Activated CD4-positive, alpha-beta T cell treated with anti-CD3 and anti-CD28 coated beads, Interleukin-2, amount 10 ng/mL, durations not matched to agents 7 days and 5 days (primary cell): Measurements from ENCODE around the gene OPN3. TPM values are rescaled to one million over a fixed set of nuclear protein-coding genes. Genes with fewer than 3 reads are reported as not detected.

ENCODE experiments used
- CTCF ChIA-PET: fragments of 350-600 bp; sonication (Branson Sonifier 250); formaldehyde crosslinking; loops from one replicate; lab custom pipeline; 2021; ENCODE audit warnings: antibody characterized with exemption; lab: Charles Lee
- POLR2A ChIA-PET: fragments of 350-600 bp; sonication (Branson Sonifier 250); formaldehyde crosslinking; loops from one replicate; lab custom pipeline; 2021; ENCODE audit warnings: antibody characterized with exemption; lab: Charles Lee
- DNase-seq: peaks from one replicate; pipeline ENCODE4 v3.0.0-alpha.2; 2020
- H3K27ac Mint-ChIP-seq: one replicate; pipeline ENCODE4 v1.8.0; 2021; ENCODE audit warnings: mild to moderate bottlenecking, moderate library complexity, mixed read lengths
- H3K27me3 Mint-ChIP-seq: one replicate; pipeline ENCODE4 v1.8.0; 2021; ENCODE audit warnings: mixed read lengths
- H3K36me3 Mint-ChIP-seq: one replicate; pipeline ENCODE4 v1.8.0; 2021; ENCODE audit warnings: low read depth, mixed read lengths
- H3K4me1 Mint-ChIP-seq: one replicate; pipeline ENCODE4 v1.8.0; 2021; ENCODE audit warnings: mixed read lengths
- H3K4me3 Mint-ChIP-seq: one replicate; pipeline ENCODE4 v1.8.0; 2021; ENCODE audit warnings: mild to moderate bottlenecking, moderate library complexity, mixed read lengths
- H3K9me3 Mint-ChIP-seq: one replicate; pipeline ENCODE4 v1.8.0; 2021; ENCODE audit warnings: mixed read lengths
- total RNA-seq, 2 experiments: library from RNA; stranded (reverse); gene quantifications; one replicate each; pipeline ENCODE4 v1.2.3, GENCODE V29; 2021

OPN3 gene
- total RNA-seq, 2 experiments from 2014 or later, result 17.2 to 18.1 TPM

DNA sequence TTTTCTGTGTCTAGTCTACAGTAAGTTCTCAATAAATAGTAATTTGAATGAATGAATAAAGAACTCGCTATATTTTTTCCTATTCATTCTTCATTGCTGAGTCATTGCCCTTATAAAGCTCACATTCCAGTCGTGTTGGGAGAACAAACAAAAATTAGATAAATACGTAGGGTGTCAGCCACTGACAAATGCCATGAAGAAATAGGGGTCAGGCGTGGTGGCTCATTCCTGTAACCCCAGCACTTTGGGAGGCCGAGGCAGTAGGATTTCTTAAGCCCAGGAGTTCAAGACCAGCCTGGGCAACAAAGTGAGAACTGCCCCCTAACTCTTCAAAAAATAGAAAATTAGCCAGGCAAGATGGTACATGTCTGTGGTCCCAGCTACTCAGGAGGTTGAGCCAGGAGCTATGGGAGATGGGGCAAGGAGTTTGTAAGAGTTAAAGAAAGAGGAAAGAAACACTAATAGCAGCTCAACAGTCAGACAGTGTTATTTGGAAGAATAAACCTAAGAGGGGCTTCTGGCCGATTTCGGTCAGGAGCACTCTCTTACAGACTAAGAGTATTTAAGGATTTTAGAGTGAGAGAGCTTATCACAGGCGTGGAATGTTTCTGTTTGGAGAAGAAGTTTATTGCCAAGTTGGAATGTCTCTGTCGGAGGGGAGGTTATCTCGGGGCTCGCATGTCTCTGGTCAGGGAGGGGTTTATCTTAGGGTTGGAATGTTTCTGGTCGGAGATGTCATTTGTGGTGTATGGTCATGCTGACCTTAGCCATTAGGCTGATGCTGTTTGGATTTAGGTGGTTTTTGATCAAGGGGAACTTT is 1.8 kb upstream of the OPN3 start:
- POLR2A ChIA-PET, result no interaction called here
- peaks cover 3% of the 10 kb centered on the region for H3K27me3 Mint-ChIP-seq
- no peak overlapping the region for H3K4me3 Mint-ChIP-seq
- peaks cover 16% of the 10 kb centered on the region for H3K36me3 Mint-ChIP-seq
- DNase-seq, result no peak
- peak overlapping the region; percentile 20 for H3K27ac Mint-ChIP-seq
- CTCF ChIA-PET, result interaction anchor here (1.3 to 2.1 kb wide), 2 partner anchors 9 to 11 kb away, joined by 4 to 6 read pairs; no protein-coding TSS in a partner anchor
- H3K9me3 Mint-ChIP-seq, result peaks cover 5% of the 10 kb centered on the region
- H3K4me1 Mint-ChIP-seq, result peaks cover 31% of the 10 kb centered on the region

DNA sequence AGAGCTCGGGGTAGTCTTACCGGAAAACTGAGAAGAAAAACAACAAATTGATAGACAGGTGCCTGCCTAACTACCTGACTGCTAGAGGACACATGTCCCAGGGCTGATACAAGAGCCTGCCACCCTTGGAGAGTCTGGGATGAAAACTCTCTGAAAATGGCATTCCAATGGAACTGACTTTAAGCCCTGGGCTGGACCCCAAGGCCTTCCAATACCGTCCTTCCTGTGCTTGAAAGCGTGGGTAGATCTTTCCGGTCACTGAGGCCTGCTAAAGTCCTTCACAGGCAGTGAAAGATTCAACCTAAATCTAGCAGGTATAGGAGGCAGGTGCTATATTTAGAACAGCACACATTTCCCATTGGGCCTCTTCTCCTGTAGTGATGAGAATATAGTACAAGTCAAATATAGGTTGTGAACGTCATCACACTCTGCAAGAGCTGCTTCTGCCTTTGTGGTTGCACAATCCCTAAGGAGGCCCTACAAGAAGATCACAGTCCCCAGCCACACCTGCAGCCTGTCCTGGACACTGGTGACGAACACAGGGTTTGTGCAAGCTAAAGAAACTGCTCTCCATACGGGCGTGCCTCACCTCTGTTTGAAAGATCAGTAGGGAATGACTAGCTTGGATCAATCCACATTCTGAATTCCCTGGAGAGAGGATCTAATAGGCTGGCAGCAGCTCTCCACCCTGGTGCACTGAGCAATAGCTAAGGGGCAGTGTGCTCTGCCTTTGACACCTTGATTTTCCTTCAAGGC is 876 bp upstream of the OPN3 start:
- H3K4me3 Mint-ChIP-seq, result peak overlapping the region; percentile 70
- H3K36me3 Mint-ChIP-seq, result peaks cover 19% of the 10 kb centered on the region
- H3K27me3 Mint-ChIP-seq, result peaks cover 3% of the 10 kb centered on the region
- DNase-seq, result no peak
- CTCF ChIA-PET, result interaction anchor here (0.8 to 2.1 kb wide), 3 partner anchors 10 to 30 kb away, joined by 3 to 6 read pairs (median 4); no protein-coding TSS in a partner anchor
- POLR2A ChIA-PET, result interaction anchor here (0.9 kb wide), 1 partner anchor 36 kb away, joined by 3 read pairs; no protein-coding TSS in a partner anchor
- H3K27ac Mint-ChIP-seq, result peak overlapping the region; percentile 83
- peaks cover 37% of the 10 kb centered on the region for H3K4me1 Mint-ChIP-seq
- H3K9me3 Mint-ChIP-seq, result peaks cover 5% of the 10 kb centered on the region

DNA sequence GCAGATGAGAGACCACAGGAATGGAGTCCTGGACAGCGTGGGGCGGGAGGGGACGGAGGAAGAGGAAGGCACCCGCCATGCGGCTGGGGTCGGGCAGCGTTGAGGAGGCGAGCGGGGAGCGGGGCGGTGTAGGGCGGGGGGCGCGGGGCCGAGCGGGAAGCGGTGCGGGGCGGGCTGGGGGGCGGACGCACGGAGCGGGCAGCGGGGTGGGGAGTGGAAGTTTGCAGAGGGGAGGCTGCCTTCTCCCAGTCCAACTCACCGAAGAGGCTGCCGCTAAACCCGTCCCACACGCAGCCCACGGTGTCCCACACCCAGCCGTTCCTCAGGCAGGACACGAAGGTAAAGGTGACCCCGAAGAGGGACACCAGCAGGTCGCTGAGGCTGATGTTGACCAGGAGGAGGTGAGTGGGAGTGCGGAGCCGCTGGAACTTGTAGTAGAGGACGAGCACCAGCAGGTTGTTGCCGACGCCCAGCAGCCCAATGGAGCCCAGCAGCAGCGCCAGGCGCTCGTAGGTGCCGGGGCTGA is 483 bp downstream of the OPN3 start:
- peaks cover 5% of the 10 kb centered on the region for H3K9me3 Mint-ChIP-seq
- H3K4me1 Mint-ChIP-seq, result peaks cover 45% of the 10 kb centered on the region
- peak; percentile 44 for DNase-seq
- ChIA-PET CTCF (interaction anchor here (0.7 to 2.1 kb wide), 2 partner anchors 13 kb away, joined by 4 to 6 read pairs; no protein-coding TSS in a partner anchor), POLR2A (no interaction called here)
- peak overlapping the region; percentile 85 for H3K4me3 Mint-ChIP-seq
- peaks cover 31% of the 10 kb centered on the region for H3K36me3 Mint-ChIP-seq
- H3K27ac Mint-ChIP-seq, result peak overlapping the region; percentile 94
- no peaks in the 10 kb centered on the region for H3K27me3 Mint-ChIP-seq

DNA sequence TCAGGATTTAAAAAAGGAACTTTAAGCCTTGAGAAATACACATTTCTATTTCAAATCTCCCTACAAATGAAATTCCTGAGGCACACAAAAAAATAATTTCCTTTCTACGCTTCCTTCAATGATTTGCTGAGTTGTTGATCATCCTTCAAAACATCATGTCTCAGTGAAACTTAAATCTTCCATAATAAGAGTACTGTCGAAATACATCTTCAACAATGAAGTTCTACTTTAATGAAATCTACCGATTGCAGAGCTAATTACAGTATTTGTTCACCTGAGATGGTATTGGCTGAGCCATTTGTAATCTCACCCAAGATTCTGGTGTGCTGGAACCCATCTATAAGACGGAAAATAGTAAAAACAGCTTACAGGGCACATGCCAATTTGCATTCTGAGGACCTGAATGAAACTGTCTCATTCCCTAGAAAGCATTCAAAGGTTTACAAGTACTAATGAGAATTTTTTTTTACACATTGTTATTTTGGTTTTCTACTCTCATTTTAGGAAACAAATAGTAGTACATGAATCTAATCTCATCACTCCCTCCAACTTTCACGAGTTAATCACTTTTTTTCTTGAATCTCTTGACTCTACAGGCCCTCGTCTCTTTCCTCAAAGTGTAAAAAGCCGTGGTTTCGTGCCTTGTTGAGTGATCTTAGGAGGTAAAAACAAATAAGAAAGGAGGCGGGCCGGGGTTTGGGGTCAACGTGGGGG is 1.1 kb downstream of the OPN3 start:
- Mint-ChIP-seq H3K4me1 (peaks cover 49% of the 10 kb centered on the region), H3K9me3 (peaks cover 5% of the 10 kb centered on the region), H3K27ac (peak overlapping the region; percentile 94), H3K36me3 (peaks cover 37% of the 10 kb centered on the region), H3K4me3 (peak overlapping the region; percentile 85), H3K27me3 (no peaks in the 10 kb centered on the region)
- CTCF ChIA-PET, result no interaction called here
- no peak for DNase-seq
- POLR2A ChIA-PET, result no interaction called here

DNA sequence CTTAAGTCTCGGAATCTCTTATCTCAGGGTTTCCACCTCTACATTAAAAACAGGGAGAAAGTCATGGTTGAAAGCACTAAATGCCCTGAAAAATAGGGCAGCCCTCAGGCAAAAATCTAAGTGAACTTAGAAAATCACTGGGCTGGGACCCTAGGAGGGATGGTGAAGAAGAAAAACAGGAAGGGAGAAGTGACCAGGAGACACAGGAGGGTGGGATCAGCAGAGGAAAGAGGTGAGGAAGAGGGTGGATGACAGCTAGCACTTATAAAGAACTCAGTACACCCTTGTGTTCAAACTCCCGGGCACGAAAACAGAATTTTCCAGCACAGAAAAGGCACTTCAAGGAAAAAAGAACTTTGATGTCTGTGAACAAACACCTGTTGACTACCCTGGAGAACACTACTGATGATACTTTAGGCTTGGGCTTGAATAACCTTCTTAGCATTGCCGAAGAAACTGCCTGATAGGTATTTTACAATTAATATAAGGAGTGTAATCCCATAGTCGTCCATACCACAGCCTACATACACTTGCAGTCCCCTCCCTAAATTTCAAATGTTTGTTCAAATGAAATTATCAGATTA is 2.0 kb downstream of the OPN3 start:
- ChIA-PET CTCF (no interaction called here), POLR2A (no interaction called here)
- H3K27me3 Mint-ChIP-seq, result no peaks in the 10 kb centered on the region
- H3K4me3 Mint-ChIP-seq, result peak overlapping the region; percentile 85
- H3K36me3 Mint-ChIP-seq, result peaks cover 38% of the 10 kb centered on the region
- no peak for DNase-seq
- H3K4me1 Mint-ChIP-seq, result peaks cover 48% of the 10 kb centered on the region
- H3K27ac Mint-ChIP-seq, result peak overlapping the region; percentile 73
- H3K9me3 Mint-ChIP-seq, result peaks cover 4% of the 10 kb centered on the region

DNA sequence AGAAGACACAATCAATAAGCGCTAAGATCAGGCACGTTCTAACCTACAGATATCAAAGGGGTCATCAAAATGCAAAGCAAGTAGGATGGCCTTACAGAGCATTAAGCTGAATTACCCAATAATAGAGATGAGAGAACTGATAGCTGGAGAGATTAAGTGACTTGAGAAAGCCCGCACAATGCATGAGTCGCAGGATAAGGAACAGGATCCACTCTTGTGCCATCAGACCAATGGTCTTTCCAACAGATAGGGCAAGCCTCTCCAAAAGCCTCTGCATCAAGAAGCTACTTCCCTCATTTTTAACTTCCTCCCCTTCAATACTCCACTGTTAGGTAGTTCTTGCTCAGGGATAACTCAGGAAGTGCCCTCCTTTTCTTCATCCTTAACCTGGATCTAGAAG is 2.6 kb downstream of the OPN3 start:
- Mint-ChIP-seq H3K27ac (no peak overlapping the region), H3K36me3 (peaks cover 38% of the 10 kb centered on the region), H3K4me1 (peaks cover 48% of the 10 kb centered on the region), H3K27me3 (no peaks in the 10 kb centered on the region), H3K4me3 (peak overlapping the region; percentile 85), H3K9me3 (peaks cover 3% of the 10 kb centered on the region)
- CTCF ChIA-PET, result interaction anchor here (1.4 kb wide), 1 partner anchor 10 kb away, joined by 4 read pairs; no protein-coding TSS in a partner anchor
- POLR2A ChIA-PET, result no interaction called here
- DNase-seq, result no peak

DNA sequence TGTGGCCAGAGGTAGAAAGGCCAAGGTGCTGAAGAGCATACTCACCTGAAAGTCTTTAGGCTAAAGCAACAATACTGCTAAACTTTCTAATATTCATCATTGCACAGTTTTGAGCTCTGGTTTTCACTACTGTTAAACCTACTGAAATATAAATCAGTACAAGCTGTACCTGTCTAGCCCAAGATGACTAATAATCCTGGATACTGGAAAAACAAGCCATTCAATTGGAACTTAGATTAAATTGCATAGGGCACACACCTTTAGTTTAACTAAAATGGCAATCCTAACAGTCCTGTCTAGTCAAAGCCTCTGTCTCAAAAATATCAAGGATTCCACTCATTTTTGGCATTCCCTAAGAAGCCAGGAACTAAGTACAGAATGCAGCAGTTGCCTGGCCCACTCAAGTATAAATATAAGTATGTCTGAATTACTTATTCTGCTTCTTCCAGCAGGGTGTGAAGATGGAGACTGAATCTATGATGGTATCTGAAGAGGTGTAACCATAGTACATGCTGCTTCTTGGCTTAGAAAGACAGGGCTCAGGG is 3.1 kb downstream of the OPN3 start:
- Mint-ChIP-seq H3K4me3 (no peak overlapping the region), H3K36me3 (peaks cover 37% of the 10 kb centered on the region), H3K9me3 (no peaks in the 10 kb centered on the region), H3K27me3 (no peaks in the 10 kb centered on the region), H3K4me1 (peaks cover 50% of the 10 kb centered on the region), H3K27ac (no peak overlapping the region)
- no peak for DNase-seq
- POLR2A ChIA-PET, result no interaction called here
- CTCF ChIA-PET, result interaction anchor here (1.4 kb wide), 1 partner anchor 10 kb away, joined by 4 read pairs; no protein-coding TSS in a partner anchor

DNA sequence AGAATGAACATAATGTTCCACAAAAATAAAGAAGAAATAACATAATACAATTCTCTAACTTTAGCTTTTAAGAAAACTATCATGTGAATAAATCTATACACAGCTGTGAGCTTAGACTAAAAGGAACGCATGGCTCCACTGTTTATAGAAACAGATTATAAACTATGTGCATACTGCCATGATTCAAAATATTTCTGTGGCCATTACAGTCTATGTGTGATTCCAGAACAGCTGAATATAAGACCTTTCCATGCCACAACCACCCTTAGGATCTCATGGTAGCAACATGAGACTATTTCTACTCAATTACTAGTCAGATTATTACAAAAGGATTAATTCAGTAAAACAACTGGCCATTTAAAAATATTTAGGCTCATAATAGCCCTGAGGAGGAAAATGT is 3.9 kb downstream of the OPN3 start:
- Mint-ChIP-seq H3K4me1 (peaks cover 56% of the 10 kb centered on the region), H3K9me3 (no peaks in the 10 kb centered on the region), H3K27ac (no peak overlapping the region), H3K27me3 (no peaks in the 10 kb centered on the region), H3K4me3 (no peak overlapping the region), H3K36me3 (peaks cover 44% of the 10 kb centered on the region)
- ChIA-PET CTCF (interaction anchor here (0.9 to 1.4 kb wide), 2 partner anchors 9 to 17 kb away, joined by 3 to 4 read pairs; no protein-coding TSS in a partner anchor), POLR2A (no interaction called here)
- DNase-seq, result no peak

DNA sequence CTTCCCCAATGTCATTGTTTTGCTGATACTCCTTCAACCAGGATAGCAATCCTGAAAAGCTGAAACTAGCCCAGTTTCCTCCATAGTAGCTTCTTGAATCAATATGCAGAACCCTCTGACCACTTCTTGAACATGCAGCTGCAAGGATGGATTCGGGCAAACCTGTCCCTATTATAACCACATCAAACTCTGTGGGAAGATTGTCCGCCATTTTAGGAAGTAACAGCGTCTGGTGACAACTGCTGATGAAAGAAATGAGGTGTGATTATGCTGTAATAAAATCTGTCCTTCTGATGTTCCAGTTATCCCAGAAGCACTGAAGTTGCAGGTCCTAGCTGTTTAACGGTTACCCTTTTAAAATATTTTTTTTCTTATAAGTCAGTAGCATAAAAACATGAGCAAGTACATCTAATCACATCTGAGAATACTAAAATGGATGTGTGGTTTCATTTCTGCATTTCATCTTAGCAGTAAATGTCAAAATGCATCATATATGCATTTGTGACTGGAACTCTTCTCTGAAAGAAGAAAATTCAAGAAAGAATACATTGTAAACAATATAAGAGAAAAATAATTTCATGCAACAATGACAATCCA is 4.5 kb downstream of the OPN3 start:
- peaks cover 44% of the 10 kb centered on the region for H3K36me3 Mint-ChIP-seq

DNA sequence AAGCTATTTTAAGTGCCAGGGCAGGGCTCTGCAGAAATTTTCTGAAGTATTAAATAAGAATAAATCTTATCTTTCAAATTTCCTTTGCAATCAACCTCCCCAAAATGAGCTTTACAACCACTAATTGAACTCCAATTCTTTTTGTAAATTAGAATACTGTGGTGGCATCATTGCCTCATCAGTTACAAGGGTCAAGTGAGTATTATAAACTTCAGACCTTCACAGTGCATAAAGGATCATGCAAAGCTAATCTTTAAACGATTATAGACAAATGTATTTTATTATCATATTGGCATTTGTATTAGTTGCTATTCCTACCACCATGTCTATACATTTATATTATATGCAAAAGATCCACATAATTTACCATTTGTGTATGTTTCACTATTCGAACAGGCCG is 7.2 kb downstream of the OPN3 start:
- Mint-ChIP-seq H3K27me3 (no peaks in the 10 kb centered on the region), H3K27ac (no peak overlapping the region), H3K36me3 (peaks cover 41% of the 10 kb centered on the region), H3K9me3 (no peaks in the 10 kb centered on the region), H3K4me3 (no peak overlapping the region), H3K4me1 (peaks cover 44% of the 10 kb centered on the region)
- ChIA-PET CTCF (interaction anchor here (1.1 kb wide), 1 partner anchor 11 kb away, joined by 3 read pairs; no protein-coding TSS in a partner anchor), POLR2A (no interaction called here)
- DNase-seq, result no peak

More for the DNA sequence above, 4.5 kb downstream of the OPN3 start:
- Mint-ChIP-seq H3K4me3 (no peak overlapping the region), H3K4me1 (peaks cover 51% of the 10 kb centered on the region), H3K27me3 (no peaks in the 10 kb centered on the region), H3K9me3 (no peaks in the 10 kb centered on the region), H3K27ac (no peak overlapping the region)
- no peak for DNase-seq
- ChIA-PET POLR2A (no interaction called here), CTCF (interaction anchor here (0.8 to 0.9 kb wide), 2 partner anchors 16 to 18 kb away, joined by 3 read pairs; no protein-coding TSS in a partner anchor)

DNA sequence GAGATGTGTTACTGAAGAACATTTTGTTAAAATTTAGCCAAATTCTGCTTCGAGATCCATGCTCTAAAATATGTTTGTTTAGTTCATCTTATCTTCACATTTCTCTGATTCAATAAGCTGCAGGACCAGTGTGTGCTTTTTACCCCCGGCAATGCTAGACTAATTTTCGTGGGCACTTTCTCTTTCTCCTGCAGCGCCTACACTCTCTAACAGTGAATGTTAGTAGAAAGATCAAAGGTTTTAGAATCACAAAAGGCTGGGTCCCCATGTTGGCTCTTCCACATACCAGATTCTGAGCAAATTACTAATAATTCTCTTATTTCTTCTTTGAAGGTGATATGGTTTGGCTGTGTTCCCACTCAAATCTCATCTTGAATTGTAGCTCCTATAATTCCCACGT is 8.5 kb downstream of the OPN3 start:
- no peak overlapping the region for H3K4me3 Mint-ChIP-seq
- H3K9me3 Mint-ChIP-seq, result no peaks in the 10 kb centered on the region
- DNase-seq, result no peak
- ChIA-PET POLR2A (no interaction called here), CTCF (interaction anchor here (1.1 kb wide), 1 partner anchor 9 kb away, joined by 3 read pairs; no protein-coding TSS in a partner anchor)
- peaks cover 29% of the 10 kb centered on the region for H3K36me3 Mint-ChIP-seq
- H3K27ac Mint-ChIP-seq, result no peak overlapping the region
- peaks cover 40% of the 10 kb centered on the region for H3K4me1 Mint-ChIP-seq
- no peaks in the 10 kb centered on the region for H3K27me3 Mint-ChIP-seq
